ENCODE measurements around the gene MITF. TPM values are rescaled to one million over a fixed set of nuclear protein-coding genes. Genes with fewer than 3 reads are reported as not detected.

MITF gene
- total and polyA plus RNA-seq, 3 experiments from 2014 or later, result 0.38 to 0.81 TPM; not detected in 1

- H3K27ac Mint-ChIP-seq, result no peak overlapping the region
- no peaks in the 10 kb centered on the region for H3K4me1 Mint-ChIP-seq
- H3K4me3 Mint-ChIP-seq, result no peak overlapping the region
- H3K27me3 ChIP-seq (ENCODE audit: insufficient read depth, low read length, poor library complexity, severe bottlenecking), result no peaks in the 10 kb centered on the region
- no peaks in the 10 kb centered on the region for H3K36me3 Mint-ChIP-seq
- no peaks in the 10 kb centered on the region for H3K4me1 ChIP-seq (ENCODE audit: insufficient read depth, low read length)
- H3K27me3 Mint-ChIP-seq, result no peaks in the 10 kb centered on the region
- H3K9me3 Mint-ChIP-seq, result peaks cover 0 to 3% (median 0%) of the 10 kb centered on the region in 5 donors
- H3K9me3 ChIP-seq (ENCODE audit: low read length), result no peaks in the 10 kb centered on the region
- no peak overlapping the region for H3K27ac ChIP-seq (ENCODE audit: low read depth, low read length)
- no peak for DNase-seq
- H3K4me3 ChIP-seq (ENCODE audit: low read length), result no peak overlapping the region
- no peaks in the 10 kb centered on the region for H3K36me3 ChIP-seq (ENCODE audit: insufficient read depth, low read length)
- ChIA-PET POLR2A (no interaction called here), CTCF (no interaction called here)
These were observed 193.2 kb downstream of the MITF start for GRCh38 chr3:69932501-69932900.

DNA sequence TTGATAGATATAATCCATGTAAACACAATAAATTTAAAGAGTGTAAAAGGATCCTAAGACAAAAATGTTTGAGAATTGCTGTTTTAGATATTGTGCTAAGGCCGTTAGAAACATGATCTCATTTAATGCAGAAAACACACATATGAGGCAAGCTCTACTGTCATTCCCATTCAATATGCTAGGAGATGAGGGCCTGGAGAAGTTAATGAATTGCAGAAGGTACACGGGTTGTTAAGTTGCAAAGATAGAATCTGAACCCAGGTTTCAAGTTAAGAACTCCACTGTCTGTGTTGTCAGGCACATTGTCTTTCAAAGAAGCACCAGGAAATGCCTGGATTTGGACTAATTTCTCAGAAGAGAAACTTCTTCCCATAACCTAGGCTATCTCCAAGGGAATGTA lies 195.1 kb downstream of the MITF start:
- CTCF ChIA-PET, result no interaction called here
- Histone ChIP-seq H3K27ac (ENCODE audit: low read depth, low read length) (no peak overlapping the region), H3K4me1 (ENCODE audit: insufficient read depth, low read length) (no peaks in the 10 kb centered on the region), H3K36me3 (ENCODE audit: insufficient read depth, low read length) (no peaks in the 10 kb centered on the region), H3K4me3 (ENCODE audit: low read length) (no peak overlapping the region), H3K9me3 (ENCODE audit: low read length) (no peaks in the 10 kb centered on the region), H3K27me3 (ENCODE audit: insufficient read depth, low read length, poor library complexity, severe bottlenecking) (no peaks in the 10 kb centered on the region)
- Mint-ChIP-seq H3K27me3 (no peaks in the 10 kb centered on the region), H3K4me3 (no peak overlapping the region), H3K9me3 (peaks cover 0 to 3% (median 0%) of the 10 kb centered on the region in 5 donors), H3K4me1 (no peaks in the 10 kb centered on the region), H3K36me3 (no peaks in the 10 kb centered on the region), H3K27ac (no peak overlapping the region)
- no peak for DNase-seq
- POLR2A ChIA-PET, result no interaction called here

- Mint-ChIP-seq H3K4me3 (no peak overlapping the region), H3K27ac (no peak overlapping the region), H3K27me3 (no peaks in the 10 kb centered on the region), H3K36me3 (no peaks in the 10 kb centered on the region), H3K4me1 (no peaks in the 10 kb centered on the region), H3K9me3 (no peaks in the 10 kb centered on the region)
- ChIA-PET POLR2A (no interaction called here), CTCF (no interaction called here)
- Histone ChIP-seq H3K36me3 (ENCODE audit: insufficient read depth, low read length) (no peaks in the 10 kb centered on the region), H3K4me3 (ENCODE audit: low read length) (no peak overlapping the region), H3K27me3 (ENCODE audit: insufficient read depth, low read length, poor library complexity, severe bottlenecking) (no peaks in the 10 kb centered on the region), H3K4me1 (ENCODE audit: insufficient read depth, low read length) (no peaks in the 10 kb centered on the region), H3K9me3 (ENCODE audit: low read length) (no peaks in the 10 kb centered on the region), H3K27ac (ENCODE audit: low read depth, low read length) (no peak overlapping the region)
- no peak for DNase-seq
These were observed 197.0 kb downstream of the MITF start for GRCh38 chr3:69936266-69936665.

- Histone ChIP-seq H3K27me3 (ENCODE audit: insufficient read depth, low read length, poor library complexity, severe bottlenecking) (no peaks in the 10 kb centered on the region), H3K9me3 (ENCODE audit: low read length) (no peaks in the 10 kb centered on the region), H3K27ac (ENCODE audit: low read depth, low read length) (no peak overlapping the region), H3K36me3 (ENCODE audit: insufficient read depth, low read length) (no peaks in the 10 kb centered on the region), H3K4me1 (ENCODE audit: insufficient read depth, low read length) (no peaks in the 10 kb centered on the region), H3K4me3 (ENCODE audit: low read length) (no peak overlapping the region)
- H3K4me1 Mint-ChIP-seq, result no peaks in the 10 kb centered on the region
- POLR2A ChIA-PET, result no interaction called here
- DNase-seq, result no peak
- H3K9me3 Mint-ChIP-seq, result no peaks in the 10 kb centered on the region
- H3K27me3 Mint-ChIP-seq, result no peaks in the 10 kb centered on the region
- no peak overlapping the region for H3K4me3 Mint-ChIP-seq
- H3K36me3 Mint-ChIP-seq, result no peaks in the 10 kb centered on the region
- H3K27ac Mint-ChIP-seq, result no peak overlapping the region
- CTCF ChIA-PET, result no interaction called here
These were observed 198.8 kb downstream of the MITF start for GRCh38 chr3:69938061-69938460.

- Histone ChIP-seq H3K27ac (ENCODE audit: low read depth, low read length) (no peak overlapping the region), H3K4me1 (ENCODE audit: insufficient read depth, low read length) (no peaks in the 10 kb centered on the region), H3K36me3 (ENCODE audit: insufficient read depth, low read length) (no peaks in the 10 kb centered on the region), H3K9me3 (ENCODE audit: low read length) (no peaks in the 10 kb centered on the region), H3K4me3 (ENCODE audit: low read length) (no peak overlapping the region), H3K27me3 (ENCODE audit: insufficient read depth, low read length, poor library complexity, severe bottlenecking) (no peaks in the 10 kb centered on the region)
- Mint-ChIP-seq H3K4me1 (no peaks in the 10 kb centered on the region), H3K4me3 (no peak overlapping the region), H3K36me3 (no peaks in the 10 kb centered on the region), H3K9me3 (no peaks in the 10 kb centered on the region), H3K27me3 (no peaks in the 10 kb centered on the region), H3K27ac (no peak overlapping the region)
- ChIA-PET POLR2A (no interaction called here), CTCF (no interaction called here)
- no peak for DNase-seq
These were observed 199.7 kb downstream of the MITF start for GRCh38 chr3:69938931-69939330.

DNA sequence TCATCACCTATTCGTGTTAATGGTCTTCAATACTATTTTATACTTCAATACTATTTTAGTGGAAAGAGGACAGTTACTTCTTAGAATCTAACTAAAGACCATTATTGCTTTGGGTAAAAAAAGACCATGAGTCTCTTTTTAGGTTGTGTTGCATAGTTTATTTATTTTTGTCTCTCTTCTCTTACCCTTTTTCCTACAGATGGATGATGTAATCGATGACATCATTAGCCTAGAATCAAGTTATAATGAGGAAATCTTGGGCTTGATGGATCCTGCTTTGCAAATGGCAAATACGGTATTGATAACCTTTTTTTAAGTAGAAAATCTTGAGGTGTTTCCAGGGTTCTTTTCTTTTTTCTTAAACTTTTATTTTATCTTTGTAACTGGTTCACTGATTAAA lies 201.8 kb downstream of the MITF start:
- Mint-ChIP-seq H3K4me1 (no peaks in the 10 kb centered on the region), H3K9me3 (no peaks in the 10 kb centered on the region), H3K36me3 (no peaks in the 10 kb centered on the region), H3K4me3 (no peak overlapping the region), H3K27me3 (no peaks in the 10 kb centered on the region), H3K27ac (no peak overlapping the region)
- H3K27ac ChIP-seq (ENCODE audit: low read depth, low read length), result no peak overlapping the region
- CTCF ChIA-PET, result no interaction called here
- H3K4me3 ChIP-seq (ENCODE audit: low read length), result no peak overlapping the region
- no peak for DNase-seq
- POLR2A ChIA-PET, result no interaction called here
- no peaks in the 10 kb centered on the region for H3K36me3 ChIP-seq (ENCODE audit: insufficient read depth, low read length)
- no peaks in the 10 kb centered on the region for H3K4me1 ChIP-seq (ENCODE audit: insufficient read depth, low read length)
- H3K9me3 ChIP-seq (ENCODE audit: low read length), result no peaks in the 10 kb centered on the region
- no peaks in the 10 kb centered on the region for H3K27me3 ChIP-seq (ENCODE audit: insufficient read depth, low read length, poor library complexity, severe bottlenecking)

DNA sequence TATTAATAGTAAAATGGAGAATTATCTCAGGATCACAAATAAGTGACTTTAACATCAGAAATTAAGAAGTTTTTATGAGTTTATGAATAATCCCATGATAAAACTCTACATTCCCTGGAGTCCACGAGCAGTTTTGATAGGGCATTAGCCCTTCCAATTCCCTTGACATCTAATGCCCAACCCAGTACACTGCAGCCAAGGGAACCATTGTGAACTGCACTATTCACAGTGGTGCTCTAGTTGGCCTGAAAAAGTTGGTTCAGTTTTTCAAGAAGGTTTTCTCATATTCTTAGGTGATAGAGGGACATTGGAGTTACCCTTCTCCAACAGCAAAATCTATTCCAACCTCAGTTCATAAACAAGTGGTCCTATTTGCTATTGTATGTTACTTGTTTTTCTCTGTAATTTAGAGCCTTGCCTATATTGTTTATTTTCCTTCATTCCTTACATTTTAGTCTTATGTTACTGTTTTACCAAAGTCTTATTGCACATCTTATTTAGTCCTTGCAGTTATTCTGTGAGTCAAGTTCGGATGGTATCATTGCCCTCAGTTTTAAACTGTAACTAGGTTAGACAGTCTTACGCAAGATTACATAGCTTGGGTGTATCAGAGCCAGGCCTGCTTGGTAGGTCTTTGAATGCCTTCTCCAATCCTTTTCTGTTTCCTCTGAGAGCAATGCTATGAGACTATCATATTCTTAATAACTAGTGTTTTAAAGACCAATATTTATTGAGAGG lies 202.3 kb downstream of the MITF start:
- H3K9me3 ChIP-seq (ENCODE audit: low read length), result no peaks in the 10 kb centered on the region
- DNase-seq, result no peak
- no peak overlapping the region for H3K27ac ChIP-seq (ENCODE audit: low read depth, low read length)
- Mint-ChIP-seq H3K4me1 (no peaks in the 10 kb centered on the region), H3K27me3 (no peaks in the 10 kb centered on the region), H3K36me3 (no peaks in the 10 kb centered on the region), H3K9me3 (no peaks in the 10 kb centered on the region), H3K27ac (no peak overlapping the region), H3K4me3 (no peak overlapping the region)
- H3K4me3 ChIP-seq (ENCODE audit: low read length), result no peak overlapping the region
- no peaks in the 10 kb centered on the region for H3K4me1 ChIP-seq (ENCODE audit: insufficient read depth, low read length)
- ChIA-PET CTCF (no interaction called here), POLR2A (no interaction called here)
- H3K27me3 ChIP-seq (ENCODE audit: insufficient read depth, low read length, poor library complexity, severe bottlenecking), result no peaks in the 10 kb centered on the region
- no peaks in the 10 kb centered on the region for H3K36me3 ChIP-seq (ENCODE audit: insufficient read depth, low read length)

- no peak overlapping the region for H3K27ac ChIP-seq (ENCODE audit: low read depth, low read length)
- Mint-ChIP-seq H3K4me1 (no peaks in the 10 kb centered on the region), H3K27ac (no peak overlapping the region), H3K4me3 (no peak overlapping the region), H3K36me3 (no peaks in the 10 kb centered on the region), H3K9me3 (no peaks in the 10 kb centered on the region), H3K27me3 (no peaks in the 10 kb centered on the region)
- no peak overlapping the region for H3K4me3 ChIP-seq (ENCODE audit: low read length)
- DNase-seq, result no peak
- no peaks in the 10 kb centered on the region for H3K36me3 ChIP-seq (ENCODE audit: insufficient read depth, low read length)
- no peaks in the 10 kb centered on the region for H3K9me3 ChIP-seq (ENCODE audit: low read length)
- CTCF ChIA-PET, result no interaction called here
- H3K27me3 ChIP-seq (ENCODE audit: insufficient read depth, low read length, poor library complexity, severe bottlenecking), result no peaks in the 10 kb centered on the region
- no peaks in the 10 kb centered on the region for H3K4me1 ChIP-seq (ENCODE audit: insufficient read depth, low read length)
- POLR2A ChIA-PET, result no interaction called here
These were observed 205.7 kb downstream of the MITF start for GRCh38 chr3:69944931-69945493.
